MV-4-11 (cell line): ENCODE results near the gene PAPSS1.

ENCODE experiments used
- DNase-seq: peaks from one replicate; lab custom pipeline; 2025; lab: John Stamatoyannopoulos, UW

The PAPSS1 gene

DNA sequence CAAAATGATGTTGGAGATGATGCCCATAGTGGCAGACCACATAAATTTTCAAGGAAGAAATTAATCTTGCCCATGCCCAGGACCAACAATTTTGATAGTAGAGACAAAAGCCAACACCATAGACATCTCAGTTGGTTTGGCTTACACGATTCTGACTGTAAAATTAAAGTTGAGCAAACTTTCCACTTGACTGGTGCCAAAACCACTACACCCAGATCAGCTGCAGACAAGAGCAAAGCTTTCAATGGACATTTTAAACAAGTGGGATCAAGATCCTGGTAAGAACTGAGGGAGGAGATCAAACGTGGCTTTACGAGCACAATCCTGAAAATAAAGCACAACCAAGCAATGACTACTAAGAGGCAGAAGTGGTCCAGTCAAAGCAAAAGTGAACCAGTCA is 90.7 kb downstream of the PAPSS1 start:
- no peak for DNase-seq

DNA sequence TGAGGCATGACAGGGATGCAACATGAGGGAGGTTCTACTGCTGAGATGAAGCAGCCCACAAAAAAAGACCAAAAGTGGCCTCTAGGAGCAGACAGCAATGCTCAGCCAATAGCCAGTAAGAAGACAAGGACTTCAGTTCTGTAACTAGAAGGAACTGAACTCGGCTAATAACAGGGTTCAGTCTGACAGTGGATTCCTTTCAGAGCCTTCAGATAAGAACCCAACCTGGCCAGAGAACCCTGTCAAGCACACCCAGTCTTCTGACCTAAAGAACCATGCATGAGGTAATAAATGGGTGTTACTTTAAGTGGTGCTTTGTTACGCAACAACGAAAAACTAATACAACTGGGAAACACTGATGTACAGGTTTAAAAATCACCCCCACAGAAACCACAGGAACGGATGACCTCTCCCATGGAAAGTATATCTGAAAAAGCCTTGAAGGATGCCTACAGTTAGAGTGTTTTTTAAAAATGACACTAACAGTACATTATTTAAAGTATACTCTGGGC is 94.6 kb downstream of the PAPSS1 start:
- peak; percentile 25 for DNase-seq

DNA sequence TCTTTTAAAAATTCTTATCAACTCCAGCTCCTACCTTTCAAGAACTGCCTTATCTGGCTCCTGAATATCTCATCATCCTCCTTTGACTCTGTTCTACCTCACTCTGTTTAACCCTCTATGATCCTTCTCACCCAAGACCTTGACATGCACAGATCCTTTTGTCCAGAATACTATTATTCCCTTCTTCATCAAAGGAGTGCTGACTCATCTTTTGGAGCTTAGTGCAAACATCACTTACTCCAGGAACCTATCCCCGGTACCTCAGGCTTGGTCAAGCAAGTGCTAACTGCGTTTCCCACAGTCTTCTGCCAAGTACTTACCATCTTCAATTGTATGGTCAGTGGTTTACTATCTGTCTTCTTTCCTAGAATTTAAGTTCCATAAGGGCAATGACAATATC is 96.0 kb downstream of the PAPSS1 start:
- DNase-seq: no peak

DNA sequence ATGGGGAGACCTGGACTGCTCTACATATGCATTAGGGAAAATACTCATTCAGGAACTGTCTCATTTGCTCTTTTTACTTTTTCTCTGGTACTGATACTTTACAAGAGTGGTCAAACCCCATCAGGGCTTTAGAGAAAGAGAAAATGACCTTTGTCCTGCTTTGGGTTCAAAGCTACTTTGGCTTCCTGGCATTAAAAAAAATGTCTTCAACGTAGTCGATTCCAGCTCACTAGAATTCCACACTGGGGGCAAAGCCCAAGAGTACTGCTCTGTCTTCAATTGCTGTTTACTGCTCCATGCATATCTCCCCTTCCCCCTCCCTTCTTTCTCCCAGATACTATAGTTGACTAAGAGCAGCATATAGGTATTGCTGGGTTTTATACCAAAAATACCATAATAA is 98.0 kb downstream of the PAPSS1 start:
- no peak for DNase-seq

DNA sequence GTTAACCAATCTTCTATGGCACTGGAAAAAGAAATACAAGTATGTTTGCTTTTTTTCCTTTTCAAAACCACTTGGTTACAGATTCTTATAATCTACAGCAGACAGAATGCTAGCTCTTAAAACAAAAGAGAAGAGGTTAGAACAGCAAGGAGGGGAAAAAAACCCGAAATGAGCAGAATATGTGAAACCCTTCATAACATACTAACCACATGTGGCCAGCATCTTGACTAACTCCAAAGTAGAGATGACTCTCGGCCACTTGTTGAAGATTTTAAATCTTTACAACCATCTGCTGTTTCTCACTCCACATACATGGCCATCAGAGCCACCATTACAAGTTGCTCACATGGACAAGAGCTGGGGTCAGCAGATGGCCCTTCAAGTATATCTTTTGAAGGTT is 100.3 kb downstream of the PAPSS1 start:
- DNase-seq: no peak

DNA sequence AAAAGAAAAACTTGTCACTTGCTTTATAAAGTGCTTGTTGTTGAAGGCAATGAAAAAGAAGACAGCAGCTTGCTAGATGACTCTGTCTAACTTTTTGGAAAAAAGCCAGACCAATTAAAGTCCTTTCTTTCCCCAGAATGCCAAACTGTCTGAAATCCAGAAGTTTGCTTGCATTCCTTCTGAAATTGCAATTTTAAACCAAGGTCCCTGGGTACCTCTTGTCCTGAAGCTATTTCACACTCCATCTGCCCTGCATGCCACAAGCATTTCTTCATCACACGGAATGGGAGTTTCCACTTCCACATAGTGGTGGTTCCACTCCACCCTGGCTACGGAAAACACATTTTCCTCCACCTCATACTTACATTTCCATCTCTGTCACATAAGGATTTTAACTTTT is 101.0 kb downstream of the PAPSS1 start:
- peak; percentile 13 for DNase-seq

DNA sequence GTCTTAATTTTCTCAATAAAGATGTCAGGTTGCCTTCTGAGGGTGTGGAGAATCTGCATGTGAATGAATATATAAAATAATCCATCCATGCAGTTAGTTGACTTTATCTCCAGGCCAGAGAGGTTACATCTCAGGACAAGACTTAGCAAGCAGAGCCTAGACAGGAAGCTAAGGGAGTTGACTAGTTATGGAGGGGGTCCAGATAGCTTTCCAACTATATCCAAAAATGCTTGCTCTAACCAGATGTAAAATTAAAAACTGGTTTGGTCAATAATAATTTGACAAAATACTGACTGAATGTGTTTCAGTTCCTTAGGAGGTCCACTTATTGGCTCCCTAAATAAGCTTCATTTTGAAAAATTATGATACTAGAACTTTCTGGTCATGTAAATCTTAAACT is 101.4 kb downstream of the PAPSS1 start:
- DNase-seq: no peak

DNA sequence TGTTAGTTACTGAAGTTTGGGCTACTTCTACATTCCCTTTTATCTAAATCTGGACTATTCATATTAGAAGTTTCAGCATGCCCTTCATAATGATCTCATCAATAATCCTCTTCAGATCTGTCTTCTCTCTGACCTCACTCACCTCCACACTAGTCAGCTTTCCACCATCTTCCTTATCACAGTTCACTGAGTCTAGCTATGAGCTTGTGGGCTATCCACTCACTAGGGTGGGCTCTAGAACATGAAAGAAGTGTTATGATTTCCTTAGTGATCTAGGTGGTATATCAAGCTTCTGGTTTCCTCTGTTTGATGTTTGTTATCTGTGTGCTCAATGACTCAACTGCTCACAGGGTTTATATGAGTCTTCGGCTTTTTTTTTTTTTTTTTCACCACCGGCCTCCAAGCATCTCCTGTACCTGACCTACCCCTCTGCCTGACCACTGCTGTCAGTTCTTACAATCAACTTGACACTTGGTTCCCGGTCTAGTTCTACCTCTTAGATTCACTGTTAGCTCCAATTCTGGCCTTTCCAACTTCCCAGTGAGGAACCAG is 103.1 kb downstream of the PAPSS1 start:
- DNase-seq: no peak

DNA sequence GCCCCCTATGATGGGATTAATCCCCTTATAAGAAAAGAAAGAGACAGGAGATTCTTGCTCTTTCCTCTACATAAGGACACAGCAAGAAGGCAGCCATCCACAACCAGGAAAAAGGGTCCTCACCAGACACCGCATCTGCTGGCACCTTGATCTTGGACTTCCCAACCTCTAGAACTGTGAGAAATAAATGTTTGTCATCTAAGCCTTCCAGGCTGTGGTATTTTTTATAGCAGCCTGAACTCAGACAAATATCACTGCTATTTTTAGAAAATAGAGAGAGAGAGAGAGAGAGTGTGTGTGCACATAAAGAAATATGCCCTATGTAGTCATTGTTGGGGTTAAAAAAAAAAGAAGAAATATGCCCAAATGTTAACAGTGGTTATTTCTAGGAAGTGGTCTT is 104.2 kb downstream of the PAPSS1 start:
- no peak for DNase-seq

DNA sequence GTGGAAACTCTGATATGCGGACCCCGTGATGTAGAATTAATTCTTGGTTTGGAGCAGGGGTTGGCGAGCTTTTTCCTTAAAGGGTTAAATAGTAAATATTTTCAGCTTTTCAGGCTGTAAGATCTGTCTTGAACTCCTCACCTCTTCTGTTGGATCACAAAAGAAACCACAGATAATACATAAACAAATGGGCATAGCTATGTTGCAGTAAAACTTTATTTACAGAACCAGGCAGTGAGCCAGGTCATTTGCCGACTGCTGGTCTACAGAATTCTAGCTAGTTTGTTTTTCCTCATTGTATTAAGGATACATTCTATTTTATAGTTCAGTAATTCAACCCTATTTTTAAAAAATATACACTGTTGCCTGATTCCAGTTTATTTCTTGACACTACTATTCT is 116.6 kb downstream of the PAPSS1 start:
- no peak for DNase-seq

DNA sequence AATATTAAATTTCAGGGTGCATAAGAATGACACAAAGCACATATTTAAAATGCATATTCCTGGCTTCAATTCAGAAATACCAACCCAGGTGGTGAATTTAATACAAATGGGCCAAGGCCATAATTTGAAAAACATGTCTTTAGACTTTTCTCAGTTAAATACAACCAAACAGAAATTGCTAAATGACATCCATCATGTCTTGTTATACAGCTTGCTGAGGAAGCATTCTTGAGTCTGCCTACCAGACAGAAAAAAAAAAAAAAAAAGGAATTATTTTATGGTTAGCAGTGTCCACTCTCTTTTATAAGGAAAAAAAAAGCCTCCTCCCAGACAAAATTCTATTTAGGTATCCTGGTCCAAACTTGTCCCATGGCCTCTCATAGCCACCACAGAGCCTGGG is 119.1 kb downstream of the PAPSS1 start:
- no peak for DNase-seq

DNA sequence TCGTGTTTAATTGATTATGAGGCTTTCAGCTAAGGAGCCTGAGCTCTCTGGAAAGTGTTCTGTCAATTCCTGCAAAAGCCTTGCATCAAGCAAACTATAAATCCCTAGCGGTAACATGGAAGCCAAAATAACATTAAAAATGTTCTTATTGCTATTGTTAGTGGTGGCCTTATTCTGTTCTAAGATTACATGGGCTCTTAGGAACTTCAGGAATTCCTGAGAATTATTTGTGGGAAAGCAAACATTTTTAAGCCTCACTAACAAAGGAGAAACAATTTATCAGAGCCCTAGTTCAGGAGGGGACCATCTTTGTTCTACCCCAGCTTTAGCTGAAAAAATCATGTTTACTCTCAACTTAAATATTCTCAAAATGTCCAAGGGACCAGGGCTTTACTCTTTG is 119.6 kb downstream of the PAPSS1 start:
- no peak for DNase-seq

DNA sequence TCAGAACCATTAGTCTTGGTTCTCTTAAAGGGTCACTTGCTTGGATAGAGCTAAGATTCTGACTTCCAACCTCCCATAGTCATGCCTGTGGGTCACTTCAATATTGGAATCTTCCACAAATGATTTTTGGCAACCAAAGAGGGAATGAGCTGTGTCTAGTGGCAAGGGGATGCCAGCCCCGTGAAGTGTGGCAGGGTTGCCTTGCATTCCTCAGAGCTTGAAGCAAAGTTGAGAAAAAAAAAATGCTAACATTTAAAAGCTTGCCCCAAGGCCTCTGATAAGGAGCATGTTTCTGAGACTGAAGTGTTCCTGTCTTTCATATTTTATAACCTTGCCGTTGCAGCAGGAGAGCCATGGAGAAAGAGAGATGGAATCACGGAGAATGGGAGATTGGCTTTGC is 120.2 kb downstream of the PAPSS1 start:
- DNase-seq: no peak

DNA sequence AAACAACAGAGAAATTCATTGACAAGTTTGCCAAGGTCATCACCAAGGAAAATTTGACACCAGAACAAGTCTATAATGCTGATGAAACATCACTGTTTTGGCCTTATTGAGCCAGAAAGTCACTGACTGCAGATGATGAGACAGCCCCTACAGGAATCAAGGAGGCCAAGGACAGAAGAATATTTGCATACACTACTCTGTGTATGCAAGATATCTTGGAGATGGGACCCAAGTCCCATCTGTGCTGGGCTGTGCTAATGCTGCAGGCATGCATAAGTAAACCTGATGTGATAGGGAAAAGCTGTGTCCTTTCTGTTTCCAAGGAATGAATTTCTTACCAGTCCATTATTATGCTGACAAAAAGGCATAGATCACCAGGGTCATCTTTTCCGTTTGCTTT is 126.8 kb downstream of the PAPSS1 start:
- DNase-seq: no peak

DNA sequence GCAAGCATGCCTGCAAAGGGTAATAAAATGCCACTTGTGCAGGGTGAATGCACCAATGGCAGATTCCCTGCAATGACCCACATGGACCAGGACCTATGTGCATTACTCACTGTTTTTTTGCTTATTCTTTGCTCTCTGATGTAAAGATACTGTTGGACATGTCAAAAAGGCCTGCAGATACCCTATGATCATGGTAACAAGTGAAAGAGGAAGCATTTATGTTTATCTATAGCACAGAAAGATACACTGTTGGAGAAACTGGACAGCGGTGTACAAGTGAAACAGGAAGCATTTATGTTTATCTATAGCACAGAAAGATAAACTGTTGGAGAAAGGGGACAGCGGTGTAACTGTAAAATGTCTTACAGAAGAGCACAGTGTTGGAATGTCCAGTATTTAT is 127.5 kb downstream of the PAPSS1 start:
- peak; percentile 95 for DNase-seq

DNA sequence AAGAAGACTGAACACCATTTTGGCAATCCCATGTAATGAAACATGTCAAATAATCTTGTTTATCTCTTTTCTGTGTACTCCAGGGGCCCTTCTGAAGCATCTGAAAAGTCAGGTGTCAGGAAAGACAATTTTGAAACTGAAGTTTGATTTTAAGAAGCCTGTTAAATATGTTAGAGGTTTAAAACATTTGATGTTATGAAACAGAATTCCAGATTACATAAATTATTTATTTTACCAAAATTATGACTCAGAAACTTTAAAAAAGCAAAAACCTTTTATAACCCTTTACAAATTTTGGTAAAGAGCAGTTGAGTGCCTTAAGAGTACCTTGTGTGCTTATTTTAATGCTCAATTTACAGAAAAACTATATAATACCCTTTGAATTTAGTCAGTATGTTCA is 130.8 kb downstream of the PAPSS1 start:
- no peak for DNase-seq

DNA sequence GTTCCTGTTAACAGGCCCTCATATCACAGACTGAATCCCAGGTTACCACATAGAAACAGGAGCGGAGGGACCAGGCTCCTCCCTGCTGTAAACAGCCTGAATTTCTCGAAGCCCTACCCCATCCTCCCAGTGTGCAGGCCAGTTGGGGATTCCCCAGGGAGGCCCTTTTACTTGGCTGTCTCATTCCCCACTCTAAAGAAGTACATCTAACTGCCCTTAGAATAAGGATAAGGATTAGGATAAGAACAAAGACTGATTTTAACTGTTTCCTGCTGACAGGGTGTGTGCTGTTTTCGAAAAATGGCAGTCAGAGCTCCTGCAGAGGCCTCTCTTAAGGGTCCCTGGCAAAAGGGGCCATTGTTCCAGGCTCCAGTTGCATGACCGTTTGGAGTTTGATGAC is 133.7 kb downstream of the PAPSS1 start:
- no peak for DNase-seq

DNA sequence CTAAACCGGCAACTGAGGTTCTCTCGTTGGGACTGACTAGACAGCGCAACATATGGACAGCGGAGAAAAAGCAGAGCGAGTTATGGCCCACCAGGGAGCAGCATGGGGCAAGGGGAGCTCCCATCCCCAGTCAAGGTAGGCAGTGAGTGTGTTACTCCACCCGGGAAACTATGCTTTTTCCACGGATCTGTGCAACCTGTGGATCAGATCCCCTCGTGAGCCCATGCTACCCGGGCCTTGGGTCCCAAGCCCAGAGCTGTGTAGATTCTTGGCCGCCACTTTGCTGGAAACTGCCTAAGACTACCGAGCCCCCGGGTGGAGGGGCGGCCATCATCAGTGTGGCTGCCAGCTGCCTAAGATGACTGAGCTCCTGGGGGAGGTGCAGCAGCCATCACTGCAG is 140.9 kb downstream of the PAPSS1 start:
- no peak for DNase-seq

DNA sequence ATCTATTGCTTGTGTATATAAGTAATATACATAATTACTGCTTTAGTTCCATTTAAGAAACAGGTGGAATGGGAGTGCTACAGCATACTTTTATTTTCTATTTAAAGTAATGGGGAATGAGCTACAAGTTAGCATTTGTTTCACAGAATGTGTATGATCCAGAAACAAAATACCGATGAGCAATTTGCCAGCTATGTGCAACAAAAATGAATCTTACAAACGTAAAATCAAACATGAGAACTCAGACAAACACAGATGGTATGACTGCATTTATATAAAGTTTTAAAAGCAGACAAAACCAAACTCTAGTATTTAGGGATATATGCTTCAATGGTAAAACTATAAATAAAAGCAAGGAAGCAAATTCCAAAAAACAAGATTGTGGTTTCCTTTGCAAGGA is 141.7 kb downstream of the PAPSS1 start:
- DNase-seq: no peak

DNA sequence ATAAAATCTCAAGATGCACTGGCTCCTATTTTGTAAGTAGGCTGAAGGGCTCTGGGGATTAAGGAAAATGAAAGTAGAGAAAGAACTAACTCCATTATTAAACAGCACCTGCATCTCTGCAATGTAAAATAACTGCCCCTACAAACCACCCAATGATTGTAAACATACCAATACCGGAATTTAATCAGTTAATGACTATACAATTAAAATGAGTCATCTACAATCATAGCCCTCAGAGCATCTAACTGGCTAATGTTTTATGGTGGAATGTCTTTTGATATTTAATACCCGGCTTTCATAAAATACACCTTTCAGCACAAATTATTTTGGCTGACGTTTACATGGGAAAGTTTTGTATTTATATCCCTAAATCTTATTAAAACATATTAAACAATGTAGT is 142.3 kb downstream of the PAPSS1 start:
- DNase-seq: no peak

DNA sequence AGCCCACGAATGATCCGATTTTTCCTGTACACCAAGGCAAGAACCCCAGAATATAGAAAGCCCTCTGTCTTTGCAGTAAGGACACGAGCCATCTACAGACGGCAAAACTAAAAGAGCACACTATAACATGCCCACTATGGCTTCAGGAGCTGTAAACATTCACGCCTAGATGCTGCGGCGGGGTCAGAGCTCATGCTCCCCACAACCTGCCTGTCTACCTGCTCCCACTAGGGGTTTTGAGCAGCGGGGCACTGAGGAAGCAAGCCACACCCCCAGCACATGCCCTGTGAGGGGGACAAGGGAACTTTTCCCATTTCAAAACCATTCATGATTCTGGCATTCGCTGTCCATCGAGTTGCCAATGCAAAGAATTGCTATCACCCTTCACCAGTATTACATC is 144.8 kb downstream of the PAPSS1 start:
- no peak for DNase-seq

DNA sequence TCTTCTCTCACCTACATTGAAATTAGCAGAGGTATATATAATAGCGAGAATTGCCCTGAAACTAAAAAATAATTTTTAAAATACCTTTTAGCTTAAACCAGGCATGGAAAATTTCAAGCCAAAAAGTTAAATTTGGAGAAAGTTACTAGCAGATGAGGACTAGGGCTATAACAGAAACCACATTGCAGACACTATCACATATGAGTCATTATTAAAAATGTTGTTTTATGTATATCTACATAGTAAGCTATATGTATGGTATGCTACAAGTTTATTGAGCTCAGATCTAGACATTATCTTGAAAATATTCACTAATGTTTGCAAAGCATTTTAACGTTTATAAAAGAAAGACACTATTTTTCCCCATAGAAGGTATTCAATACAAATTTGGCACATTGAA is 147.8 kb downstream of the PAPSS1 start:
- no peak for DNase-seq

DNA sequence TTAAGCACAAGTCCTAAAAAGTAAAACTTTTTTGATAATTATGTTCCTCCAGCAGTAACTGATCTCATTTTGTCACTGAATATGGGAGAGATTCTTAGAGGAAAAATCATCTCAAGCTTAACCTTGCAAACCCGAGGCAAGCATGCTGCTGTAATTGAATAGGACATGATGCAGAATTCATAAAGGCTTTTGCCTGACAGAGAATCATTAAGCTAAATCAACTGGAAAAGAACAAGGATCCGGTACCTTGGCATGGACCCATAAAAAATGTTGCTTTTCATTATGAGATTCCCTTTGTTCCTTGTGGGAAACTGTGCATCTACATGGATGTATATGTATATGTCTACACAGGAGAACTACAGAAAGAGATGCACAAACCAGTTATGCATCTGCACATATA is 149.1 kb downstream of the PAPSS1 start:
- DNase-seq: no peak

DNA sequence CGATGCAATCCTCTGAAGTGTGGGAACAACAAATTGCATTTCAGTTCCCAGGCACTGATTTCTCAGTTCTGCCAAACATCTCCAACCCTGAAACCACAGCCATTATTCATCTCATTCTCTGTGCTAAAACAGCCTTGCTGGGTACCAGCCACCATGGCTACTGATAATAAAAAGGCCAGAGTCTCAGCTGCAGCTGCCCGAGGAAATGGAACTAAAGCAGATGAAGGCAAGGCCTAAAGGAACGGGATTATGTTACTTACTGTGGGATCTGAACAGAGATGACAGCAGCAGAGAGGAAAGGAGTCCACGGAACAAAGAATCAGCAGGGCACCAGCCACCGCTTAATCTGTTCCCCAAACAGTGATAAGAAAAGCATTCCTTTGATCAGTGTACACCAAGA is 155.7 kb downstream of the PAPSS1 start:
- no peak for DNase-seq
